Daoy (cell line): ENCODE data around the gene WNT2B. TPM values are rescaled to one million over a fixed set of nuclear protein-coding genes. Genes with fewer than 3 reads are reported as not detected.
"Not testable (repeated sequence)": the region's sequence is repeated elsewhere in the genome, so short reads cannot be mapped to it uniquely, and the experiment has no call there.

Experiments
- DNase-seq: peaks from one replicate; pipeline ENCODE4 v3.0.0-alpha.2; 2015; ENCODE audit warnings: low read depth
- total RNA-seq: library from RNA; depleted of rRNA; stranded (reverse); fragments of >200 nt; shearing (Covaris generic); gene quantifications from 2 replicates; pipeline ENCODE4 v1.2.3, GENCODE V29; 2014; rRNA removed

WNT2B gene
- total RNA-seq = 0.12 and 0.40 TPM in 2 replicates

GRCh38 chr1:112508278-112509004, at the start of gene WNT2B:
Gene WNT2B (plus strand): TSS chr1:112508965. CDS start chr1:112509263, 298 bp downstream.
- peak; percentile 62 for DNase-seq

DNA sequence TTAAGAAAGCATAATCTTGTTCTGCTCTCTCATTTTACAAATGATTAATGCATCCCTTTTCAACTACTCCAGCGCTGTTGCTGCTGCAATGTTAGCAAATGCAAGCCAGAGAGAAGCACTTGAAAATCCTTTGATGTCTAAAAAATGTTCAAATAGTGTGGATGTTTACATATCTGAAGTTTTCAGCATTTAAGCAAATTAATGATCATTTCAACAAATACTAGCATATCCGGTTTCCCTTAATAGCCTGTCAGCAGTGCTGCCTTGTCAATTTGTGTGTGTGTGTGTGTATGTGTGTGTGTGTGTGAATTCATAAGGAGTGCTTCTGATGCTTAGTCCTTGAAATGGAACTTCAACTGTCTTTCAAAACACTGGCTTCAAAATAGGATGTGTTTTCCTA, 48.1 kb upstream of the WNT2B start:
- DNase-seq = no peak

DNA sequence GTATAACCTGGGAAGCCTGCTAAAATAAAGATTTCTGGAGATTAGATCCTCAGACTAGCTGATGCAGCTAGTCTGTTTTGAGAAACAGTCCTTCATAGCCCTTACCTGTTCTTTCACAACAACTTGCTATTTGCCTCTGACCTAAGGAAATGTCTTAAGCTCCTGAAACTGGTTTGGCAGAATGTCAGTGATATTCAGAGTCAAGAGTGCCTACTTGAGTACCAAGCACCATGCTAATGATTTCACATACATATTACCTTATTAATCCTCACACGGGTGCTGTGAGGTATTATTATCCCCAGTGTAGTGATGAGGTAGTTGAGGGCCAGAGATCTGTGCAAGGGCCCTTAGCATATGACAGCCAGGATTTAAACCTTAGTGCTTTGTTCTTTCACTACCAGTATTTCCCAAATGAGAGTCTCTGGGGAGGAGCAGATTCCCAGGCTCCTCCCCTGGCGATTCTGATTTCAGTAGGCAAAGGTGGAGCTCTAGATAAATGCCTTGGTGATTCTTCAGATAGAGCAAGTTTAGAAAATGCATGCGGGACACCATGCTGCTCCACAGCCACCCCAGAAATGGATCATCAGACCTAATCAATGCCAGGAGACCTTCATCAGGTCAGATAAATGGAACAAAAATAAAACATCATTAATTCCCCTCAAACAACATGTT, 47.4 kb upstream of the WNT2B start:
- DNase-seq = no peak

DNA sequence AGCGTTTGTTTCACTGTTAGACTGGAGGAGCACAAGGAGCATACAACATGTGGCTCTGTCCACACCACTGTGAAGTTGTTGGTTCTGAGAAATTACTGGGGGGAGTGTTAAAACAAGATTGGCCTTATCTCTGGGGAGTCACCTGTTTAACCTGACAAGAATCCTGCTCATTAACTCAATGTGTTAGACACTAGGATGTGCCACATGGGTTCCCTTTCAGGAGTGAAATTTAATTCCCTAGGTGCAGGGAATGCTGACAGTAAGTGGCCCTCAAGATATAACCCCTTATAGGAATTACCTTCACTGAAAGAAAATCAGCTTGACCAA, 45.8 kb upstream of the WNT2B start:
- DNase-seq = no peak

DNA sequence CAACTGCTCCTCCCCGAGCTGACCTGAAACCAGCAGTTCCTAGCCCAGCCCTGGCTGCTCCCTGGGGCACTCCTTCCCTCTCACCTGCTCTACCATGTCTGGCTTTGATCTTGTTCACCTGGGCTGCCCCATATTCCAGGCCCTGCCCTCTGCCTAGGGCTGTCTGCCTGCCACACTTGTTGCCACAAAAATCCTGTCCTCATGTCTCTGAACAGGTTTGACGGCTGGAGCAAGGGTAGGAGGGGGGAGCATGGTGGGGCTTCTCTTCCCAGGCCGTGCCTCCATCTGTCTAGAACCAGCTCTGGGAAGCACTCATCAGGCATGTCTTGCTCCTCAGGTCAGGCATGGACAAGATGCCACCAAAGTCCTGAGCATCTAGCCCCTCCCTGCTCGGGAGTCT, 44.3 kb upstream of the WNT2B start:
- DNase-seq = peak; percentile 22

DNA sequence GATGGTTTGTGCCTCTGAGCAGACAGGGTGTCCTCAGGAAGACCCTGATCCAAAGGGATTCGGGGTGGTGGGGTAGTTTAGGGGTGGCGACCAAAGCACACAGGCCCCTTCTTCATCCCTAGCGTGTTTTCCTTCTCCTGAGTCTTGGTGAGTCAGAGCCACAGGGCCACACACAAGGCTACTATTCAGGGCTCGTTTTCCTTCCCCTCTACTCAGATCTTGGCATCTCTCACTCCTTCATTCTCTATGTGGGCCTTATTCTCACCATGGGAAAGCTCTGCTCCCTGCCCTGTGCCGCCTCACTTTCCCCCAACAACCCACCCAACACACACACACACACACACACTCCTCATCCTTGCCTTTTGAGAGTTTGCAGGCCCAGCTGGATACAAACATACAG, 43.6 kb upstream of the WNT2B start:
- DNase-seq = peak; percentile 69

GRCh38 chr1:112466078-112466660, 42.6 kb upstream of the WNT2B start:
- DNase-seq = peak; percentile 97

- DNase-seq = not testable (repeated sequence)
These were observed 38.4 kb upstream of the WNT2B start for GRCh38 chr1:112470324-112470723.

GRCh38 chr1:112470966-112471365, 37.8 kb upstream of the WNT2B start:
- DNase-seq = no peak

GRCh38 chr1:112472142-112472541, 36.6 kb upstream of the WNT2B start:
- no peak for DNase-seq

- DNase-seq = no peak
These were observed 31.2 kb upstream of the WNT2B start for GRCh38 chr1:112477550-112477949.

- no peak for DNase-seq
These were observed 30.5 kb upstream of the WNT2B start for GRCh38 chr1:112478314-112478713.

DNA sequence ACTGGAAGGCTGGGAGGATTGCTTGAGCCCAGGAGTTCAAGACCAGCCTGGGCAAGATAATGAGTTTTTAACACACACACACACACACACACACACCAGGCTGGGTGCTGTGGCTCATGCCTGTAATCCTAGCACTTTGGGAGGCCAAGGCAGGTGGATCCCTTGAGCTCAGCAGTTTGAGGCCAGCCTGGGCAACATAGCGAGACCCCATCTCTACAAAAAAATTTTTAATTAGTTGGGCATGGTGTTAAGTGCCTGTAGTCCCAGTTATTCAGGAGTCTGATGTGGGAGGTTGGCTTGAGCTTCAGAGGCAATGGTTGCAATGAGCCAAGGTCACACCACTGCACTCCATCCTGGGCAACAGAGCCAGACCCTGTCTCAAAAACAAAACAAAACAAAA, 22.7 kb upstream of the WNT2B start:
- not testable (repeated sequence) for DNase-seq

GRCh38 chr1:112487686-112488085, 21.1 kb upstream of the WNT2B start:
- DNase-seq = not testable (repeated sequence)

DNA sequence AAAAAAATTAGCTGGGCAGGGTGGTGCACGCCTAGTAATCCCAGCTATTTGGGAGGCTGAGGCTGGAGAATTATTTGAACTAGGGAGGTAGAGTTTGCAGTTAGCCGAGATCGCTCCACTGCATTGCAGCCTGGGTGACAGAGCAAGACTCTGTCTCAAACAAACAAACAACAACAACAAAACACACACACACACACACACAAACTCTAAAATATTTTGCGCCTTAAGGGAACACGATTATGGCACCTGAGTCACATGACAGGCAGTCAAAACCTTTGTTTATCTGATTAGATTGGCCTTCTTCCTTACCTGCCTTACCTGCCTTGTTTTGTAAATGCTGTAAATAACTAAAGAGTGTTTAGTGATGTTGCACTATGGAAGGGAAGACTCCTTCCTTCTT, 20.6 kb upstream of the WNT2B start:
- no peak for DNase-seq

DNA sequence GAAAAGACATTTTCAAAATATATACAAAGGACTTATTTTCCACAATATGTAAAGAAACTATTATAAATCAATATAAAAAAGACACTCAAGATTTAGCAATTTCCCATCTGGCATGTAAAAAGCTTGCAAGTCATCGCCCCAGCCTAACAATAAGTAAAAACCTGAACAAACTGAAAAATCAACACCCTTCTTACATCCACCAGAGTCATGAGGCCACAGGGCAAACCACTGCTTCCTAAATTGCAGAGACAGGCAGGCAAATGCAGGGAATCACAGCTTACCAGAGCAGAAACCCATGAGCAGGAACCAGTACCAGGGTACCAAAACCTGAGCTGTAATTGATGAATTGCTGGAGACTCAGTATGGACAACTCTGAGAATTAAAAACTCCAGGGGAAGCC, 16.7 kb upstream of the WNT2B start:
- no peak for DNase-seq

GRCh38 chr1:112493351-112493750, 15.4 kb upstream of the WNT2B start:
- no peak for DNase-seq

GRCh38 chr1:112496290-112496689, 12.5 kb upstream of the WNT2B start:
- no peak for DNase-seq

- DNase-seq = peak; percentile 79
These were observed 6.7 kb upstream of the WNT2B start for GRCh38 chr1:112501810-112502641.

GRCh38 chr1:112502826-112503225, 5.9 kb upstream of the WNT2B start:
- DNase-seq = no peak

- DNase-seq = no peak
These were observed 4.6 kb upstream of the WNT2B start for GRCh38 chr1:112504001-112504660.
